IMR-90 (cell line): ENCODE results near the gene SEPTIN10. TPM values are rescaled to one million over a fixed set of nuclear protein-coding genes. Genes with fewer than 3 reads are reported as not detected.
A peak's percentile ranks its signal among the peaks of the same experiment; 100 is the strongest.

Experiments
- ATAC-seq: fragments of 200-7000 bp; cut with Tn5 transposase; 2 replicates; pipeline ENCODE4 v1.9.1; 2020; ENCODE audit warnings: low read depth, mild to moderate bottlenecking, moderate library complexity
- Bru-seq: library from RNA; stranded (reverse); fragments of 400-500 nt; gene quantifications from one replicate; lab custom pipeline; 2021; lab: Mats Ljungman, UMichigan
- BruChase-seq, 2 experiments: library from RNA; stranded (reverse); fragments of 400-500 nt; gene quantifications; one replicate each; lab custom pipeline; 2021; lab: Mats Ljungman, UMichigan
- BruUV-seq: library from RNA; stranded (reverse); fragments of 400-500 nt; replicated peaks from 2 replicates; lab custom pipeline; 2021; lab: Mats Ljungman, UMichigan
- CTCF ChIA-PET: fragments of 300-600 bp; formaldehyde crosslinking; extraction: SDS; loops from one replicate; lab custom pipeline; 2021; ENCODE audit warnings: antibody characterized with exemption; lab: Yijun Ruan, JAX
- POLR2A ChIA-PET: fragments of 300-600 bp; sonication (Branson Sonifier 250); formaldehyde crosslinking; loops from one replicate; lab custom pipeline; 2022; ENCODE audit warnings: antibody characterized with exemption; ENCODE audit not compliant: unreplicated experiment; lab: Charles Lee
- DNase-seq: peaks from one replicate; pipeline ENCODE4 v3.0.0; 2013
- H2AFZ ChIP-seq: replicated peaks from 2 replicates; pipeline ENCODE3; 2013; ENCODE audit warnings: low read length, mild to moderate bottlenecking; ENCODE audit not compliant: poor library complexity
- H2AK5ac ChIP-seq: 2 replicates; pipeline ENCODE4 v1.6.1; 2013; ENCODE audit warnings: low read depth, low read length, inconsistent platforms
- H2AK9ac ChIP-seq: replicated peaks from 2 replicates; pipeline ENCODE3; 2013; ENCODE audit warnings: mild to moderate bottlenecking, low read depth, low read length, moderate library complexity; ENCODE audit not compliant: poor library complexity
- H2BK120ac ChIP-seq: 2 replicates; pipeline ENCODE4 v1.6.1; 2013; ENCODE audit warnings: low read depth, low read length, inconsistent platforms
- H2BK15ac ChIP-seq: 3 replicates; pipeline ENCODE4 v1.6.1; 2013; ENCODE audit warnings: low read depth, low read length, inconsistent platforms
- H2BK20ac ChIP-seq: 2 replicates; pipeline ENCODE4 v1.6.1; 2013; ENCODE audit warnings: low read depth, mild to moderate bottlenecking, inconsistent platforms, low read length, moderate library complexity
- H2BK5ac ChIP-seq: 2 replicates; pipeline ENCODE4 v1.6.1; 2013; ENCODE audit warnings: mild to moderate bottlenecking, low read depth, low read length, inconsistent platforms; ENCODE audit not compliant: poor library complexity, severe bottlenecking
- H3K14ac ChIP-seq: replicated peaks from 2 replicates; pipeline ENCODE4 v1.6.1; 2013; ENCODE audit warnings: low read depth, low read length, inconsistent platforms
- H3K18ac ChIP-seq: 2 replicates; pipeline ENCODE4 v1.6.1; 2013; ENCODE audit warnings: low read depth, low read length, control low read depth
- H3K23ac ChIP-seq: 2 replicates; pipeline ENCODE4 v1.6.1; 2013; ENCODE audit warnings: low read depth, low read length, inconsistent platforms
- H3K27ac ChIP-seq: 2 replicates; pipeline ENCODE4 v1.5.1; 2013; ENCODE audit warnings: mild to moderate bottlenecking, control low read depth, low read length; ENCODE audit not compliant: insufficient read depth
- H3K27me3 ChIP-seq: 2 replicates; pipeline ENCODE4 v1.6.1; 2013; ENCODE audit warnings: low read length; ENCODE audit not compliant: control insufficient read depth, insufficient read depth
- H3K36me3 ChIP-seq: 2 replicates; pipeline ENCODE4 v1.6.1; 2013; ENCODE audit warnings: low read length, mixed read lengths; ENCODE audit not compliant: control insufficient read depth, insufficient read depth
- H3K4ac ChIP-seq: 2 replicates; pipeline ENCODE4 v1.6.1; 2013; ENCODE audit warnings: low read depth, low read length, inconsistent platforms
- H3K4me1 ChIP-seq: 2 replicates; pipeline ENCODE4 v1.6.1; 2013; ENCODE audit warnings: low read length, mixed read lengths; ENCODE audit not compliant: control insufficient read depth, insufficient read depth
- H3K4me2 ChIP-seq: 2 replicates; pipeline ENCODE4 v1.6.1; 2013; ENCODE audit warnings: low read depth, mild to moderate bottlenecking, control low read depth, low read length, moderate library complexity
- H3K4me3 ChIP-seq: 2 replicates; pipeline ENCODE4 v1.5.1; 2013; ENCODE audit warnings: low read depth, mild to moderate bottlenecking, control low read depth, low read length, moderate library complexity; ENCODE audit not compliant: insufficient read depth
- H3K56ac ChIP-seq: 2 replicates; pipeline ENCODE4 v1.6.1; 2013; ENCODE audit warnings: low read length, inconsistent platforms; ENCODE audit not compliant: insufficient read depth; ENCODE audit errors: extremely low read depth
- H3K79me1 ChIP-seq, 2 experiments: 2 replicates each; pipeline ENCODE4 v1.6.1; 2013; ENCODE audit warnings: low read length in 2 of 2, inconsistent platforms in 1 of 2, low read depth in 1 of 2
- H3K9ac ChIP-seq: 2 replicates; pipeline ENCODE4 v1.6.1; 2013; ENCODE audit warnings: low read depth, low read length, control low read depth
- H3K9me1 ChIP-seq: 2 replicates; pipeline ENCODE4 v1.6.1; 2013; ENCODE audit warnings: low read length, inconsistent platforms; ENCODE audit not compliant: insufficient read depth
- H3K9me3 ChIP-seq: 2 replicates; pipeline ENCODE4 v1.6.1; 2013; ENCODE audit warnings: low read length; ENCODE audit not compliant: control insufficient read depth, insufficient read depth
- H4K20me1 ChIP-seq: 2 replicates; pipeline ENCODE4 v1.6.1; 2013; ENCODE audit warnings: low read length, inconsistent platforms; ENCODE audit not compliant: insufficient read depth
- H4K5ac ChIP-seq: 2 replicates; pipeline ENCODE4 v1.6.1; 2013; ENCODE audit warnings: mild to moderate bottlenecking, low read depth, low read length, control low read depth
- H4K8ac ChIP-seq, 2 experiments: 2 replicates each; pipeline ENCODE4 v1.6.1; 2013; ENCODE audit warnings: low read depth in 2 of 2, low read length in 2 of 2, control low read depth in 1 of 2, inconsistent platforms in 1 of 2
- H4K91ac ChIP-seq: 2 replicates; pipeline ENCODE4 v1.6.1; 2013; ENCODE audit warnings: low read depth, low read length, inconsistent platforms; ENCODE audit not compliant: insufficient read depth
- BHLHE40 ChIP-seq: fragments of 150-350 bp; IDR thresholded peaks from 2 replicates; pipeline ENCODE4 v1.6.1; 2016; ENCODE audit warnings: mild to moderate bottlenecking, low read depth, low read length
- CHD1 ChIP-seq: IDR thresholded peaks from 2 replicates; pipeline ENCODE4 v1.6.1; 2012; ENCODE audit warnings: low read depth, low read length, improper control_type of control experiment
- MAFK ChIP-seq: IDR thresholded peaks from 2 replicates; pipeline ENCODE4 v1.6.1; 2012; ENCODE audit warnings: low read depth, low read length, improper control_type of control experiment
- MAZ ChIP-seq: IDR thresholded peaks from 2 replicates; pipeline ENCODE4 v1.6.1; 2012; ENCODE audit warnings: low read depth, mild to moderate bottlenecking, low read length, improper control_type of control experiment, moderate library complexity, borderline replicate concordance
- NFE2L2 ChIP-seq: fragments of 150-350 bp; IDR thresholded peaks from 2 replicates; pipeline ENCODE4 v1.6.1; 2016; ENCODE audit warnings: low read depth, mild to moderate bottlenecking, low read length
- POLR2A ChIP-seq: IDR thresholded peaks from 2 replicates; pipeline ENCODE4 v1.6.1; 2012; ENCODE audit warnings: mild to moderate bottlenecking, low read depth, low read length
- RAD21 ChIP-seq: IDR thresholded peaks from 2 replicates; pipeline ENCODE4 v1.6.1; 2012; ENCODE audit warnings: low read length, improper control_type of control experiment
- SMC3 ChIP-seq: fragments of 150-350 bp; IDR thresholded peaks from 2 replicates; pipeline ENCODE4 v1.6.1; 2016; ENCODE audit warnings: low read depth, mild to moderate bottlenecking, antibody characterized with exemption, low read length, moderate library complexity
- WGBS, 2 experiments: methylation state at CpG; one replicate each; pipeline versions ENCODE4 v1.1.5 to v1.1.7; 2013; ENCODE audit warnings: missing lambda C conversion rate in 2 of 2; ENCODE audit not compliant: insufficient read length in 1 of 2; ENCODE audit errors: extremely low coverage in 2 of 2; 5-methylcytosine and 5-hydroxymethylcytosine counted together
- dilution Hi-C: fragments of 300-500 bp; cut with HindIII; formaldehyde crosslinking; loops from one replicate; pipeline ENCODE4 v1.14.3; 2018; ENCODE audit warnings: low sequenced_read_pairs; ENCODE audit not compliant: unreplicated experiment
- in situ Hi-C: fragments of 300-500 bp; cut with MboI; formaldehyde crosslinking; loops from 3 replicates; pipeline ENCODE4 v1.14.3; 2019; ENCODE audit warnings: low sequenced_read_pairs, inconsistent platforms, mixed read lengths
- intact Hi-C: fragments of 100-400 bp; cut with micrococcal nuclease; formaldehyde crosslinking; loops from 2 replicates; pipeline ENCODE4 v1.10.0; 2022
- long read RNA-seq: library from polyadenylated mRNA; unstranded; transcript quantifications from one replicate; pipeline ENCODE4 v2.0.0, GENCODE V29; 2021; ENCODE audit not compliant: unreplicated experiment
- polyA plus RNA-seq, 3 experiments: library from polyadenylated mRNA; depleted of rRNA; stranded (reverse); fragments of >200 nt; gene quantifications; 2 replicates each; pipeline ENCODE4 v1.2.3, GENCODE V29; 2012; ENCODE audit warnings: low replicate concordance in 1 of 3
- total RNA-seq: library from RNA; depleted of rRNA; stranded (reverse); fragments of >200 nt; gene quantifications from 2 replicates; pipeline ENCODE4 v1.2.3, GENCODE V29; 2012; rRNA removed
- TF ChIP-seq, protein P1 (sequence below): fragments of 150-350 bp; IDR thresholded peaks from 2 replicates; pipeline ENCODE4 v1.6.1; 2016; ENCODE audit warnings: low read depth, mild to moderate bottlenecking, low read length, moderate library complexity, borderline replicate concordance
- TF ChIP-seq, protein P2 (sequence below): fragments of 150-350 bp; IDR thresholded peaks from 2 replicates; pipeline ENCODE4 v1.6.1; 2017; ENCODE audit warnings: mild to moderate bottlenecking, antibody characterized with exemption, low read length, low read depth

The SEPTIN10 gene
- total RNA-seq (82.6 and 83.9 TPM in 2 replicates), polyA plus RNA-seq (2012; rRNA removed) (42.4 and 55.4 TPM in 2 replicates), Bru-seq, nascent RNA (percentile 87 among the genes with signal in this experiment), BruChase-seq, experiment 1, labeled RNA remaining after a 6-hour chase (percentile 90 among the genes with signal in this experiment), BruChase-seq, experiment 2, labeled RNA remaining after a 2-hour chase (percentile 88 among the genes with signal in this experiment)
- polyA plus RNA-seq (2012; cell fraction: cytosol; rRNA removed): 12.1 and 13.7 TPM in 2 replicates
- polyA plus RNA-seq (2012; cell fraction: nucleus; rRNA removed; ENCODE audit: low replicate concordance): 5.4 and 27.4 TPM in 2 replicates
- long read RNA-seq, transcript SEPT10-202 (11 exons, 3,071 nt): major isoform, 77 of 115 reads
- long read RNA-seq, transcript SEPT10-203 (10 exons, 2,719 nt): minor isoform, 9 of 115 reads
- long read RNA-seq, partial matches to known transcripts: 8 of 115 reads
- long read RNA-seq, other reads (novel, unspliced or antisense): 18 of 115 reads

DNA sequence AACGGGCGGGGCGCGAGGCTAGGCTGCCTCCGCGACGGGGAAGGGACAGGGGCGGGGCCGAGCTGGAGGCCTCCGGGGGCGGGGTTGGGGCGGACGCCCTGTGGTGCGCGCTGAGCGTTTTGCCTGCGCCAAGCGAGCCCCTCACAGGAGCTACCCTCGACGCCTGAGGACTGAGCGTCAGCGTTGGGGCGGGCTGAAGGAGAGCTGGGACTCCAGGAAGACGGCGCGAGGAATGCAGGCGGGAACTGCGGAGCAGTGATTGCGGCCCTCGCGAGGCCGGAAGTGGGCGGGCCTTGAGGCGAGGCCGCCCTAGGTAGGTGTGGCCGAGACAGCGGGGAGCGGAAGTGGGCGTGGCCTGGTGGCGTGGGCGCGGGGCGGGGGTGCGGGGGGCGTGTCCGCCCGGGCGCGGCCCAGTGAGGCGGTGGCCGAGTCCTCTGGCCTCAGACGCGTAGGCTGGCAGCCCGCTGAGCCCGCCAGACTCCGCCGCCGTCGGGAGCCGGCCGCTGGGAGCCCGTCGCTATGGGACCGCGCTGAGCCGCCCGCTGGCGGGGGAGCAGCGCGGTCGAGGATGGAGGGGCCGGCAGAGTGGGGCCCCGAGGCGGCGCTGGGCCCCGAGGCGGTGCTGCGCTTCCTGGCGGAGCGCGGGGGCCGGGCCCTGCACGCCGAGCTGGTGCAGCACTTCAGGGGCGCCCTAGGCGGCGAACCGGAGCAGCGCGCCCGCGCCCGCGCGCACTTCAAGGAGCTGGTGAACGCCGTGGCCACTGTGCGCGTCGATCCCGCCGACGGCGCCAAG lies at the start of gene SEPTIN10, which contains the start of gene SOWAHC:
Gene SEPTIN10, minus strand, starts transcription at position 45 of the 793 bp plus-strand sequence. CDS start 139 bp downstream, outside the sequence.
Gene SOWAHC, plus strand, starts transcription at position 443 of the 793 bp plus-strand sequence. Its CDS starts 126 bp downstream, at position 569.
- dilution Hi-C loops: no loop called here
- Histone ChIP-seq H4K20me1 (peaks cover 10% of the 10 kb centered on the region; the same call in 1 of the 2 replicates), H3K4me1 (peaks cover 18% of the 10 kb centered on the region)
- no peak for TF ChIP-seq BHLHE40
- TF ChIP-seq, protein P1, sequence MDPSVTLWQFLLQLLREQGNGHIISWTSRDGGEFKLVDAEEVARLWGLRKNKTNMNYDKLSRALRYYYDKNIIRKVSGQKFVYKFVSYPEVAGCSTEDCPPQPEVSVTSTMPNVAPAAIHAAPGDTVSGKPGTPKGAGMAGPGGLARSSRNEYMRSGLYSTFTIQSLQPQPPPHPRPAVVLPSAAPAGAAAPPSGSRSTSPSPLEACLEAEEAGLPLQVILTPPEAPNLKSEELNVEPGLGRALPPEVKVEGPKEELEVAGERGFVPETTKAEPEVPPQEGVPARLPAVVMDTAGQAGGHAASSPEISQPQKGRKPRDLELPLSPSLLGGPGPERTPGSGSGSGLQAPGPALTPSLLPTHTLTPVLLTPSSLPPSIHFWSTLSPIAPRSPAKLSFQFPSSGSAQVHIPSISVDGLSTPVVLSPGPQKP: 0 out of 2 replicates have a peak, but pooled peaks have one; percentile 40
- TF ChIP-seq NFE2L2: no peak
- TF ChIP-seq SMC3: no peak
- TF ChIP-seq POLR2A: peak; percentile 93
- TF ChIP-seq MAZ: peak; percentile 69; the same call in 1 of the 2 replicates
- TF ChIP-seq CHD1: no peak
- no peak for TF ChIP-seq RAD21
- TF ChIP-seq MAFK: no peak
- TF ChIP-seq, protein P2, sequence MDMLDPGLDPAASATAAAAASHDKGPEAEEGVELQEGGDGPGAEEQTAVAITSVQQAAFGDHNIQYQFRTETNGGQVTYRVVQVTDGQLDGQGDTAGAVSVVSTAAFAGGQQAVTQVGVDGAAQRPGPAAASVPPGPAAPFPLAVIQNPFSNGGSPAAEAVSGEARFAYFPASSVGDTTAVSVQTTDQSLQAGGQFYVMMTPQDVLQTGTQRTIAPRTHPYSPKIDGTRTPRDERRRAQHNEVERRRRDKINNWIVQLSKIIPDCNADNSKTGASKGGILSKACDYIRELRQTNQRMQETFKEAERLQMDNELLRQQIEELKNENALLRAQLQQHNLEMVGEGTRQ: 0 out of 2 replicates have a peak, but pooled peaks have one; percentile 3

More for the DNA sequence above, at the start of gene SEPTIN10, which contains the start of gene SOWAHC:
- Histone ChIP-seq H2BK120ac (peak within 1 kb of the TSS; percentile 76), H3K9me3 (no peaks in the 10 kb centered on the region), H2AFZ (peak within 1 kb of the TSS; percentile 91), H3K4ac (peak within 1 kb of the TSS; percentile 92), H4K5ac (peak within 1 kb of the TSS; percentile 31), H3K36me3 (no peaks in the 10 kb centered on the region), H3K23ac (peak within 1 kb of the TSS; percentile 95), H3K79me1 (peaks cover 2 to 42% of the 10 kb centered on the region in 2 experiments; a peak in 3 of 4 replicates), H2AK9ac (peak within 1 kb of the TSS; percentile 89), H4K91ac (peak within 1 kb of the TSS; percentile 83), H3K14ac (peak within 1 kb of the TSS; percentile 99), H2BK15ac (peak within 1 kb of the TSS; percentile 80; the same call in 1 of the 3 replicates), H3K9ac (peak within 1 kb of the TSS; percentile 85), H2AK5ac (peak within 1 kb of the TSS; percentile 66; the same call in 1 of the 2 replicates), H3K4me2 (peak within 1 kb of the TSS; percentile 99), H3K9me1 (peaks cover 7% of the 10 kb centered on the region; the same call in 1 of the 2 replicates), H3K56ac (peak within 1 kb of the TSS; percentile 93), H2BK20ac (0 out of 2 replicates have a peak within 1 kb of the TSS, but pooled peaks have one; percentile 14), H3K18ac (peak within 1 kb of the TSS; percentile 79), H4K8ac (peak within 1 kb of the TSS; percentile 21 to 76), H3K4me3 (peak within 1 kb of the TSS; percentile 96), H3K27ac (peak within 1 kb of the TSS; percentile 87), H3K27me3 (no peaks in the 10 kb centered on the region), H2BK5ac (peak within 1 kb of the TSS; percentile 91)
- CTCF ChIA-PET: interaction anchor here (1.9 kb wide), 1 partner anchor 68 kb away, joined by 8 read pairs; no protein-coding TSS in a partner anchor
- ATAC-seq (peak; percentile 87), DNase-seq (peak; percentile 99)
- intact Hi-C loops (loop anchor here (5.0 kb wide), 1 partner anchor 52 kb away; no protein-coding TSS in a partner anchor), in situ Hi-C loops (loop anchor here (5.0 kb wide), 1 partner anchor 42 kb away; no protein-coding TSS in a partner anchor)
- BruUV-seq: no TSS peak
- WGBS, 2 experiments: 0% methylated on average over 67 of the region's 104 CpGs; no CpG with 5 or more reads in 1 of the 2 experiments
- POLR2A ChIA-PET: interaction anchor here (0.5 kb wide), 1 partner anchor 60 kb away, joined by 3 read pairs; no protein-coding TSS in a partner anchor
